Measurements from ENCODE around the gene ACAN.

Gene ACAN

GRCh38 chr15:88878720-88879184 is 75.5 kb downstream of the ACAN start:
- no peak for DNase-seq

GRCh38 chr15:88880944-88881740 is 77.9 kb downstream of the ACAN start:
- no peak for DNase-seq

GRCh38 chr15:88881775-88882174 is 78.5 kb downstream of the ACAN start:
- DNase-seq: no peak

- DNase-seq: no peak
These were observed 79.5 kb downstream of the ACAN start for GRCh38 chr15:88882785-88883184.

GRCh38 chr15:88887068-88887580 is 83.9 kb downstream of the ACAN start:
- DNase-seq: no peak

GRCh38 chr15:88888719-88889118 is 85.5 kb downstream of the ACAN start:
- DNase-seq: no peak

GRCh38 chr15:88890495-88890894 is 87.3 kb downstream of the ACAN start:
- no peak for DNase-seq

GRCh38 chr15:88891540-88892254 is 88.5 kb downstream of the ACAN start:
- no peak for DNase-seq

- DNase-seq: no peak
These were observed 91.1 kb downstream of the ACAN start for GRCh38 chr15:88894348-88894818.

GRCh38 chr15:88894819-88895767 is 91.9 kb downstream of the ACAN start, which contains the start of gene HAPLN3:
TSS of gene HAPLN3 (minus strand) at chr15:88895544. CDS start at chr15:88887298, 8,246 bp downstream.
- DNase-seq: no peak

GRCh38 chr15:88896333-88897033 is 93.2 kb downstream of the ACAN start:
- no peak for DNase-seq

- peak in 1 of 14 donors; percentile 11 for DNase-seq
These were observed 93.9 kb downstream of the ACAN start for GRCh38 chr15:88897142-88897455.

- peak in 9 of 14 donors; percentile 14 to 72 (median 23) for DNase-seq
These were observed 94.4 kb downstream of the ACAN start for GRCh38 chr15:88897456-88898194.

- no peak for DNase-seq
These were observed 95.5 kb downstream of the ACAN start for GRCh38 chr15:88898736-88899135.

GRCh38 chr15:88899251-88899650 is 96.0 kb downstream of the ACAN start:
- DNase-seq: no peak

GRCh38 chr15:88900309-88900981 is 97.2 kb downstream of the ACAN start:
- DNase-seq: no peak

GRCh38 chr15:88900982-88901418 is 97.8 kb downstream of the ACAN start:
- no peak for DNase-seq

- no peak for DNase-seq
These were observed 98.4 kb downstream of the ACAN start for GRCh38 chr15:88901508-88902220.

GRCh38 chr15:88902221-88902835 is 99.1 kb downstream of the ACAN start:
- DNase-seq: no peak
